Measurements from ENCODE around the gene COA6.
"Not testable (repeated sequence)": the region's sequence is repeated elsewhere in the genome, so short reads cannot be mapped to it uniquely, and the experiment has no call there.

The COA6 gene

GRCh38 chr1:234371414-234371813 is 1.8 kb upstream of the COA6 start:
- DNase-seq = no peak

DNA sequence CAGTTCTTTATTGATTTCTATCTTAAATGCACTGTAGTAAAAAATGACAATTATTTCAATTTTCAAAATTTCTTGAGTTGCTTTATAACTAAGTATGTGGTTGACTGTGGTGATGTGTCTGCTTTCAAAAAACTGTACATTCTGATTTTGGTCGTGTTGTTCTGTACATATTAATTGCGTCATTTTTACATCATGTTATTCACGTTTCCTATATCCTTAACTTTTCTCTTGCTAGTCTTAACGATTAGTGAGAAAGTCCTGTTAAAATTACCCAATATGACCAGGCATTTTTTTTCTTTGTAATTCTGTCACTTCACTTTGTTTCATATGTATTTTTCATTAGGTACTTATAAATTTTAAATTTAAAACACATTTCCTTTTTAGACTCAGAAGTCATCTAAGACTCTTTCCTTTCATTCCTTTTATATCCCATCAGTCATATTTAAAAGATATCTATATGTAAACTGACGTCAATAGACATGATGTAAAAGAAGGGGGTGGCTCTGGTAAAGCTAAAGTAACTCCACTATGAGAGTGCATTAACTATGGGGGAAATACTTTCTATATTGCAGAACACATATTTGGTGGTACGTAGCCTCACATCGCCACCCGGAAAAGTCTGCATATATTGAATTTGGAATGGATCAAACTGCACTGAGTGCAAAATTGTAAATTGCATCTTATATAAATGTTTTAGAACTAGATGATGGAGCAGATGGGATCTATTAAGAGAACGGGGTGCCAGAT is 1.1 kb upstream of the COA6 start:
- no peak for DNase-seq

- DNase-seq = no peak
These were observed 651 bp downstream of the COA6 start for GRCh38 chr1:234373959-234374254.

- DNase-seq = no peak
These were observed 2.4 kb downstream of the COA6 start for GRCh38 chr1:234375672-234376071.

GRCh38 chr1:234379591-234380109 is 6.4 kb downstream of the COA6 start:
- DNase-seq = not testable (repeated sequence)

DNA sequence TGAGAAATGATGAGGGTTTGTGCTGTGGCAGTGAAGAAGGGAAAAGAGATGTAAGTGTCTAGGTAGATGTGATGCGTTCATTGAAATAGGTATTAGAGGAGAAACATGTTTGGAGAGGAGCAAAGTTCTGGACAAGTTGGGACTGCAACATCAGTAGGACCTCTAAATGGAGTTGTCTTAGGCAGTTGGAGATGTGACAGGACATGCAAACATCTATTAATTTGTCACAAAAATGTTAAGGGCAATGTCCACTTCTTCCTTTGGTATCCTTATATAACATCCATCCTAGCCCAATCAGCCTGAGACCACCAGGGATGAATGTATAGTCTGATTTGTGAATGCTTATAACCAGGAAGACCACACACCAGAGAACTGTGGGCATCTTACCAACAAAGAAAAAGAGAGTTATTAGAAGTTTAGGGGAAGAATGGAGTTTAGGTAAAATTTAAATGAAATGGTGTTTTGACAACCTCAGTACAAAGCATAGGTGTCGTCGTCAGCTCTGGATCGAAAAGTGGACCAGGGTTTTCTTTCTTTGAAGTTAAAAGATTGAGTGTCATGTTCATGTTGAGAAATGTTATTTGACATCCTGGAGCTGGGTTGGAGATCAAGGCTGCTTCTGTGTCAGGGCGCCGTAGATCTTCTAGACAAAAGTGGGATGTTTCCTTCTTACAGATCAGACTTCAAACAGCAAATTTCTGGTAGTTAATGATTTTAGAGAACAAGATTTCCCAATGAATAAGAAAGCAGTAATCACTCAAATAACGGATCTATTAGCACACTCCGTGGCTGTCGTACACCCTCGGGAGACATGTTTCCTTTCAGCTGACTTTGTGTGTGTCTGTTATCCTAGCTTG is 8.7 kb downstream of the COA6 start:
- DNase-seq = no peak

GRCh38 chr1:234386122-234386521 is 12.9 kb downstream of the COA6 start:
- DNase-seq = no peak

DNA sequence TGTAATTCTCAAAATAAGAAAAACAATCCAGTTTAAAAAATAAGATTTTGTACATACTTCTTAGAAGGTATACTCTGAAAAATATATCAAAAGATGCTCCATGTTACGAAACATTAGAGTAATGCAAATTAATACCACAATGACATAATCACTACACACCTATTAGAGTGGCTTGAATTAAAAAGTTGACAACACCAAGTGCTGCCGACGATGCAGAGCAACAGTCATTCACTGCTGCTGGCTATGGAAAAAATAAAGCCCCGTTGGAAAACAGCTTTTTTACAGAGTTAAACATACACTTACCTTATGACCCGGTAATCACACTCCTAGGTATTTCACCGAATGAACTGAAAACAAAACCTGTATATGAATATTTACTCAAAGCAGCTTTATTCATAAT is 14.8 kb downstream of the COA6 start:
- no peak for DNase-seq

GRCh38 chr1:234393190-234393589 is 19.9 kb downstream of the COA6 start:
- no peak for DNase-seq

DNA sequence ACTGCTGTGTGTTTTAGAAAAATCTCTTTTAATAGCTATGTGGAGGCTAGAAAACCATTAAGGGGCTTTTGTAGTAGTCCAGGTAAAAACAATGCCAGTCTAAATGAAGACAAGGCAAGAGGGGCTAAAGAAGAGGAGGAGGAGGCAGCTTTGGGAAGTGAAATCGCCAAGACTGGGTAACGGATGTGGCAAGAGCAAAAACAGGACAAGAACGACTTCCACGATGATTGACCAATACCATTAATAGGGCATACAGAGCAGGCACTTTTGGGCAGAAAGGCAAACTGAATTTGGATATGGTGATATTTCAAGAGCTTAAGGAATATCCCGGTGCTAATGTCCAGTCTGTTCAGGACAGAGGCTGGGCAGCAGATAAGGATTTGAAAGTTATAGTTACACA is 22.0 kb downstream of the COA6 start:
- no peak for DNase-seq

DNA sequence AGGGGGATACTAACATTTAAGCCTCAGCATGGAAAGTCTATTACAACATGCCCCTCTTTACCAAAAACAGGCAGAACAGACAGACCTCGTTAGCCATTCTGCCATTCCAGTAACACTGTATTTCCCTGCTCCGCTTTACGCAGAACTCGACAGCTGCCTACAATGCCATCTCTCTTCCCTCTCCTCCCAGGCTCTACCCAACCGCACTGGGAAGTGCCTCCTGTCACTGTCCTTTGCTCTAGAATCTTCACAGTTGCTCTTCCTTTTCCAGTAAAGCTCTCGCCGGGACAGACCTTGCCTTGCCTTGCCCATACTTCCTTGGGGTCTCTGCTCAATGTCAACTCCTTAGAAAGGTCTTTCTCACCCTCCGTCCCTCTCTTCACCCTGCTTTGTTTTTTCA is 22.8 kb downstream of the COA6 start:
- DNase-seq = no peak

DNA sequence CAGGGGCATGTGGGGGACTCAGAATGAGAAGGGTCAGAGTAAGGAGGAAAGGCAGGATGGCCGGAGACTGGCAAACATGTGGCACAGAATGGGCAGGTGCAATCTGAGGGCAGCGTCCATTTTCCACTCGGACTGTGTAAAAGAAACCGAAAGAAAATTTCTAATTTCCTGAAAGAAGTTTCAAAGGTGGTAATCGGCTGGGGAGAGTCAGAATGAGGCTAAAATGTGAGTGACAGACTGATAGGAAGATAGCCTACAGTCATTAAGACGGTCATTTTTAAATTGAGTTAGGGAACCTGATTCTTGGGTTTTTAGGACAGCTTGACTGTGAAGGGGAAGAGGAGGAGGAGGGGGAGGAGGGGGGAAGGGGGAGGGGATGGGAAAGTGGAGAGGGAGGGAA is 23.6 kb downstream of the COA6 start:
- DNase-seq = no peak

DNA sequence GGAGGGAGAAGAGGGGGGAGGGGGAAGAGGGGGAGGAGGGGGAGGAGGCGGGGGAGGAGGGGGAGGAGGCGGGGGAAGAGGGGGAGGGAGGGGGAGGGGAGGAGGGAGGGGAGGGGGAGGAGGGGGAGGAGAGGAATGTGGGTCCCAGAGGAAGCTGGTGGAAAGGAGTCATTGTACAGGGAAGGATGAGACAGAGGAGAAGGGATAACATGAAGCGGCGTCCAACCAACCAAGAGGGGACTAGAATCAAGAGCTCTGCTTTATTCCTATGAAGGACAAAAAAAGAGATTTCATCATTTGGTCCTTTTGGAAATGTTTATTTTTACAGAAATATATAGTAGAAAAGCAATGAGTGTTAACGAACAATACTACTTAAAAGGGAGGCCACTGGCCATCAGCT is 24.5 kb downstream of the COA6 start:
- DNase-seq = no peak

GRCh38 chr1:234398849-234399381 is 25.7 kb downstream of the COA6 start:
- no peak for DNase-seq

DNA sequence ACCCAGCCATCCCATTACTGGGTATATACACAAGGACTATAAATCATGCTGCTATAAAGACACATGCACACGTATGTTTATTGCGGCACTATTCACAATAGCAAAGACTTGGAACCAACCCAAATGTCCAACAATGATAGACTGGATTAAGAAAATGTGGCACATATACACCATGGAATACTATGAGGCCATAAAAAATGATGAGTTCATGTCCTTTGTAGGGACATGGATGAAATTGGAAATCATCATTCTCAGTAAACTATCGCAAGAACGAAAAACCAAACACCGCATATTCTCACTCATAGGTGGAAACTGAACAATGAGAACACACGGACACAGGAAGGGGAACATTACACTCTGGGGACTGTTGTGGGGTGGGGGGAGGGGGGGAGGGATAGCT is 26.3 kb downstream of the COA6 start:
- not testable (repeated sequence) for DNase-seq

DNA sequence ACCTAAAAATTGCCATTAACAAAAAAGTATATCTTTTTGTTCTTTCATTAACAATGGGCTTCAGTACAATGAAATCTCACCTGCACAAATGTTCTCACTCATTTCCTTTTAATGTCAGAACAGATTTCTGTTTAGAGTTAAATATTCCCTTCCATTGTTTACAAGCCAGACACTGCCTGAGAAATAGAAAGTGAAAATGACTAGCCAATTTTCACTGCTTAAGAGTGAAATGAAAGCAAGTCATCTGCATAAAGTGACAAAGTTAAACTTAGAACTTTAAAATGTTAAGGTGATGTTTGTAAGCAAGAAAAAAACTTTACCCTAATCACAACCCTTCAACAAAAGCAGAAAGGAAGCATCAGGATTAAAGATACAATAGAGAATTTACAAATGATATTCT is 27.5 kb downstream of the COA6 start:
- DNase-seq = no peak

GRCh38 chr1:234401658-234402057 is 28.4 kb downstream of the COA6 start:
- no peak for DNase-seq

GRCh38 chr1:234402939-234403338 is 29.7 kb downstream of the COA6 start:
- no peak for DNase-seq

DNA sequence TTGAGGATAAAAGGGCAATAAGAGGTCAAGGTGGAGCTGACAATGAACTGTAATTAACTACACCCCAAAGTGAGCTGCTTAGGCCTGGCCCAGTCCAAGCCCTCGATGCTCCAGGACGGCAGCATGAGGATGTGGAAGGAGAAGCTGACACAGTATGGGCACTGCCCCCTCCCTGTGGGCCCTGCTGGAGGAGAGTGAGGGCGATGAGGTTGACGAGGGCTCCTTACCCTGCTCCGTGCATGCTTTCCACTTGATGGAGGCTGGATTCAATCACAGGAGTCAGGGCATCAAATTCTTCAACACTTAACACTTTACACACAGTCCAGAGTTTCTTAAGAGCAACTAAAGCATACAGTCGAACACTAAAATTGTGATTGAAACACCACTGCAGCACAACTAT is 32.4 kb downstream of the COA6 start:
- DNase-seq = no peak

DNA sequence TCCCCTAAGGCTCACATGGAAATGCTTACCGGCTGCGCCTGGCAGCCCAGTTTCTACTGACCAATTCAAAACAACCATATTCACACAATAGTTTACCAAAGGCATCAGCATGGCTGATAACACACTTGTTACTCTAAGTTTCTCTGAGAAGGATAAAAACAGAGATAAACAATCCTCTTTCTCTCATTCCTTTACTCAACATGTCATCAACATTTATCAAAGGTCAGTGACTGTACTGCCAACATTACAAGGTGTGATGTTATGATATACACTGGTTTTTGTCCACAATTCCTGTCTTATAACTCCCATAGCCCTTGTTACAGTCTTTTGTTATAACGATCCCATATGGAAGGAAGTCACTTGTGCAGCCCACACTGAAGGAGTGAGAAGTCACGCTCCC is 33.6 kb downstream of the COA6 start:
- no peak for DNase-seq

DNA sequence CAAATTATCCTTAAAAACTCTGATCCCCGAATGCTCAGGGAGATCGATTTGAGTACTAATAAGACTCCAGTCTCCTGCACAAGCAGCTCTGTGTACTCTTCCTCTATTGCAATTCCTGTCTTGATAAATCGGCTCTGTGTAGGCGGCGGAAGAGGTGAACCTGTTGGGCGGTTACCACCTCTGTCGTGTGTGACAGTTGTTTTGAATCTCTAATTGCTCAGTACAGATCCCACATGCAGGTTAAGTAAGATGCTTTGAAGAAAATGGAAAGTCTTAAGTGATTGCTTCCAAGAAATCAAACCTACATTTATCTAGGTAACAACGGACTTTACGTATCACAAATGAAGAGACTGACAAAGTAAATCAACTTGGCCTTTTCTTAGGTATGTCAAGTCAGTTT is 35.5 kb downstream of the COA6 start:
- peak; percentile 75 to 81 for DNase-seq

- peak; percentile 26 to 32 for DNase-seq
These were observed 36.1 kb downstream of the COA6 start for GRCh38 chr1:234409328-234409727.

DNA sequence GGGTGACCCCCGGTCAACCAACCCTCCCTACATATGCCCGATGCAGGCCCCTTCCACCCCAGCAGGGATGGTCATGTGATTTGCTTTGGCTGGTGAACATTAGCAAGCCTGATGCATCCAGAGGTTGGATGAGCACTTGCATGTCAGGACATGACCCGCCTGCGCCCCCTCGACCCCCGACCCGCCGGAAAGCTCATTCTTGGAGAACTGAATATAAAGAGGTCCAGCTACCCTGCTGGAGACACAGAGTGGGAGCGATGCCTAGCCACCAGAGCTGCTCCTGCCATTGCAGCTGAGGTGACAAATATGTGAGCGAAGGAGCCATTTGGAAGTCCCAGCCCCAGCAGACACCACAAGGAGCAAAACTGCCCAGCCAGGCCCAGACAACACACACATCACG is 39.6 kb downstream of the COA6 start:
- no peak for DNase-seq

GRCh38 chr1:234413485-234413884 is 40.2 kb downstream of the COA6 start:
- no peak for DNase-seq
